ENCODE data around the gene FCRL3.

The FCRL3 gene

DNA sequence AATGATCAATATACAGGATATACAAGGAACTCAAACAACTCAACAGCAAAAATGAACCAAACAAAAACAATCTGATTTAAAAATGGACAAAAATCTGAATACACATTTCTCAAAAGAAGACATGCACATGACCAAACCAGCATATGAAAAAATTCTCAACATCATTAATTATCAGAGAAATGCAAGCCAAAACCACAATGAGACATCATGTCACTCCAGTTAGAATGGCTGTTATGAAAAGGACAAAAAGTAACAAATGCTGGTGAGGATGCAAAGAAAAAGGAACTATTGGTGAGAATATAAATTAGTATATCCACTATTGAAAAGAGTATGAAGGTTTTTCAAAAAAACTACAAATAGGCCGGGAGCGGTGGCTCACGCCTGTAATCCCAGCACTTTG is 42.0 kb downstream of the FCRL3 start:
- no peak overlapping the region for H2AFZ ChIP-seq (ENCODE audit: low read depth, low read length)
- no peaks in the 10 kb centered on the region for H3K4me1 ChIP-seq (ENCODE audit: insufficient read depth, low read length)

DNA sequence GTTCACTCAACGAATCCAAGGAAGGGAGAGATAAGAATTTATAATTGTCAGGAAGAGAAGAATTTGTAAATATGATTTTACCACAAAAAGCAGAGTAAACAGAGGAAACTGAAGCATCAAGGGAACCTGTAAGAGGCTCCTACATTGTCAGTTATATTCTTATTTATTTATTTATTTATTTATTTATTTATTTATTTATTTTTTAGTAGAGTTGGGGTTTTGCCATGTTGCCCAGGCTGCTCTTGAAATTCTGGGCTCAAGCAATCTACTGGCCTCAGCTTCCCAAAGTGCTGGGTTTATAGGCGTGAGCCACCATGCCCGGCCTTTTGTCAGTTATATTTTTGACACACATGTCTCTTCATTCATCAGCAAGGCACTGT is 47.1 kb downstream of the FCRL3 start:
- Histone ChIP-seq H3K9me3 (ENCODE audit: low read length) (no peaks in the 10 kb centered on the region), H3K27me3 (ENCODE audit: insufficient read depth, low read length) (no peaks in the 10 kb centered on the region), H3K36me3 (ENCODE audit: insufficient read depth, low read length) (no peaks in the 10 kb centered on the region), H3K4me3 (ENCODE audit: low read length) (no peak overlapping the region), H2AFZ (ENCODE audit: low read depth, low read length) (no peak overlapping the region), H3K4me1 (ENCODE audit: insufficient read depth, low read length) (no peaks in the 10 kb centered on the region)

More for the DNA sequence above, 42.0 kb downstream of the FCRL3 start:
- Histone ChIP-seq H3K36me3 (ENCODE audit: insufficient read depth, low read length) (no peaks in the 10 kb centered on the region), H3K4me3 (ENCODE audit: low read length) (no peak overlapping the region), H3K27me3 (ENCODE audit: insufficient read depth, low read length) (no peaks in the 10 kb centered on the region), H3K9me3 (ENCODE audit: low read length) (no peaks in the 10 kb centered on the region)

DNA sequence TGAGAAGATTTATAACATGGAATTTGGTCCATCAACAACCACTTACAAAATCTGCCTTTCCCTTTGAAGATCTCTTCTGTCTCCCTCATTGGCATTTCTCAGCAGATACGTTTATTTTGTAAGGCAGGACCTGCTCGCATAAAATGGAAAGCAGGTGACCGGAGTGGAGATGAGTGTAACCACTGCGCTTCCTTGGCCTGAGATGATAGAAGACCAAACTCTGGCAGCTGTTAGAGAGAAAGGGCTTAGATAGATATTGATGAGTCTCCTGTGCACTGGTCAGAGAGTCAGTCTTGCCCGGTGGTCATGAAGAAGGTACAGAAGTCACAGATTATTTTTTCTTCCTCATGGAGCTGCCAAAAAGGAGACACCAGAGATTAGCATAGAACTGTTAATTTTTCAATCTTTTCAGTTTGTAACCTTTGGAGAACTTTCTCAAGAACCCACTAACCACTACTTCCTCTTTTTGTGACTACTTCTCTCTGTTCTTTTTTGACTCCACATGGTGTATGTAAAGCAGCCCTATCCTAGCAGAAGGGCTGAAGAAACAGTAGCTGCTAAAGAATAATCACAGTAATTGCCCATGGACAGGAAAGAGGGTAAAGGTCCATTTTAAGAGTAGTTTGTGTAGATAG is 47.6 kb downstream of the FCRL3 start:
- Histone ChIP-seq H3K9me3 (ENCODE audit: low read length) (no peaks in the 10 kb centered on the region), H3K36me3 (ENCODE audit: insufficient read depth, low read length) (no peaks in the 10 kb centered on the region), H3K27me3 (ENCODE audit: insufficient read depth, low read length) (no peaks in the 10 kb centered on the region), H3K4me1 (ENCODE audit: insufficient read depth, low read length) (no peaks in the 10 kb centered on the region), H2AFZ (ENCODE audit: low read depth, low read length) (no peak overlapping the region), H3K4me3 (ENCODE audit: low read length) (no peak overlapping the region)

DNA sequence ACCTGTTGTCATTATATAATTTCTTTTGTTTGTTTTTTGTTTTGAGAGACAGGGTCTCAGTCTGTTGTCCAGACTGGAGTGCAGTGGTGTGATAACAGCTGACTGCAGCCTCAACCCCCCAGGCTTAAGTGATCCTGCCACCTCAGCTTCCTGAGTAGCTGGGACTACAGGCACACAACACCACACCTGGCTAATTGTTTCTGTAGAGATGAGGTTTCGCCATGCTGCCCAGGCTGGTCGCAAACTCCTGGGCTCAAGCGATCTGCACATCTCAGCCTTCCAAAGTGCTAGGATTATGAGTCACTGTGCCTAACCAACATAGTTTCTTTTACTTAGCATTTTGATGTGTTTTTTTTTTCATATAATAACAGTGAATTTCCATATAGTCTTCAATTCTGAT is 52.3 kb downstream of the FCRL3 start:
- no peaks in the 10 kb centered on the region for H3K9me3 ChIP-seq (ENCODE audit: low read length)
- H2AFZ ChIP-seq (ENCODE audit: low read depth, low read length), result no peak overlapping the region
- H3K4me1 ChIP-seq (ENCODE audit: insufficient read depth, low read length), result no peaks in the 10 kb centered on the region
- no peaks in the 10 kb centered on the region for H3K36me3 ChIP-seq (ENCODE audit: insufficient read depth, low read length)
- no peak overlapping the region for H3K4me3 ChIP-seq (ENCODE audit: low read length)
- peaks cover 3% of the 10 kb centered on the region for H3K27me3 ChIP-seq (ENCODE audit: insufficient read depth, low read length)

DNA sequence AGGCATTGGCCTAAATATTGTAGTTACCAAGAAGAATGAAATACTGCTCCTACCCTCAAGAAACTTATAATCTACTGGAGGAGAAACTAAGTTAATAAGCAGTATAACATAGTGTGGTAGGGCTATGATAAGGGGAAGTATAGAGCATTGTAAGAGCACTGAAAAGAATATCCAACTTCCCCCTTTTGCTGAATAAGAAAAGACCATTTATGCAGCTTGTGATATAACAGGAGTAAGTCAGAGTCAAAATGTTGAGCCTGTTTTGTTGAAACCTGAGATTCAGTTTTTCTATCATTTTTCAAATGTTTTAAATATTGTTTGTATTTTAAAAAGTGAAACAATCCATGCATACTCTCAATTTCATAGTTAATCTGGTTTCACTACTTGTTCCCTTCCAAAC is 54.4 kb downstream of the FCRL3 start:
- H3K36me3 ChIP-seq (ENCODE audit: insufficient read depth, low read length), result no peaks in the 10 kb centered on the region
- no peaks in the 10 kb centered on the region for H3K9me3 ChIP-seq (ENCODE audit: low read length)
- no peak overlapping the region for H2AFZ ChIP-seq (ENCODE audit: low read depth, low read length)
- no peak overlapping the region for H3K4me3 ChIP-seq (ENCODE audit: low read length)
- H3K27me3 ChIP-seq (ENCODE audit: insufficient read depth, low read length), result peaks cover 3% of the 10 kb centered on the region
- H3K4me1 ChIP-seq (ENCODE audit: insufficient read depth, low read length), result no peaks in the 10 kb centered on the region

DNA sequence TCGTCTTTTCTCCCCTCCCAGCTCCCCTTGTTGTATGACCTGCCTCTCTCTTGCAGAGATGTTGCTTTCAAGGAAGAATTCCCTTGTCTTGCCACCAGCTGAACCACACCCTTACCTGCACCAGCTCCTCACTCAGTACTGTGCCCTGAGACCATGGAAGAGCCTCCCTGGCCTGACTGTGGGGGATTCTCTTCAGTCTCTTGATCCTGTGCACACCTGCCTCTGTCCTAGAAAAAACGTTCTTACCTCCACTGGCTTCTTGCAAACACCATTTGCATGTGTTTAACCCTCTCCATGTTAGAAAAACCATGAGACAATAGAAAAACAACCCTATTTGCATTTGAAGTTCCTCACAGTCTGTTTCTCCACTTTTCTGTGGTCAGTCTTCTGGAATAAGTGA is 59.4 kb downstream of the FCRL3 start:
- H3K4me3 ChIP-seq (ENCODE audit: low read length), result no peak overlapping the region
- H3K36me3 ChIP-seq (ENCODE audit: insufficient read depth, low read length), result no peaks in the 10 kb centered on the region
- no peak overlapping the region for H2AFZ ChIP-seq (ENCODE audit: low read depth, low read length)
- no peaks in the 10 kb centered on the region for H3K9me3 ChIP-seq (ENCODE audit: low read length)
- no peaks in the 10 kb centered on the region for H3K4me1 ChIP-seq (ENCODE audit: insufficient read depth, low read length)
- peaks cover 3% of the 10 kb centered on the region for H3K27me3 ChIP-seq (ENCODE audit: insufficient read depth, low read length)

DNA sequence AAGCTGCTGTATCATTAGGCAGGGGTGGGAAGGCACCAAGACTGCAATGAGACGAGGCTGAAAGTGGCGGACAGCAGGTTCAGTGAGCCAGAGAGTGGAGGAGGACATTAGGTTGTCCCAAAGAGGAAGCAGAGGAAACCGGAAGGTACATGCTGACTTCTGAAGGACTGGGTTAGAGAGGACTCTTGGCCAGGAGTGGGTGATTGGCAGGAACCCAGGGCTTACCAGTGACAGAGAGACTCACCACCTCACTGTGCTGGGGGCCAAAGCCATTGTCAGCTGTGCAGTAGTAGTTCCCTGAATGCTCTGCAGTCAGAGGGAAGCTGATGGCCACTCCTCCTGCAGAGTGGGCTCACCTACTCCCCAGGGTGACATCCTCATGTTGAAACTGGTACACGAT is 60.8 kb downstream of the FCRL3 start:
- Histone ChIP-seq H3K27me3 (ENCODE audit: insufficient read depth, low read length) (no peaks in the 10 kb centered on the region), H3K36me3 (ENCODE audit: insufficient read depth, low read length) (no peaks in the 10 kb centered on the region), H3K9me3 (ENCODE audit: low read length) (no peaks in the 10 kb centered on the region), H2AFZ (ENCODE audit: low read depth, low read length) (no peak overlapping the region), H3K4me1 (ENCODE audit: insufficient read depth, low read length) (no peaks in the 10 kb centered on the region), H3K4me3 (ENCODE audit: low read length) (no peak overlapping the region)

DNA sequence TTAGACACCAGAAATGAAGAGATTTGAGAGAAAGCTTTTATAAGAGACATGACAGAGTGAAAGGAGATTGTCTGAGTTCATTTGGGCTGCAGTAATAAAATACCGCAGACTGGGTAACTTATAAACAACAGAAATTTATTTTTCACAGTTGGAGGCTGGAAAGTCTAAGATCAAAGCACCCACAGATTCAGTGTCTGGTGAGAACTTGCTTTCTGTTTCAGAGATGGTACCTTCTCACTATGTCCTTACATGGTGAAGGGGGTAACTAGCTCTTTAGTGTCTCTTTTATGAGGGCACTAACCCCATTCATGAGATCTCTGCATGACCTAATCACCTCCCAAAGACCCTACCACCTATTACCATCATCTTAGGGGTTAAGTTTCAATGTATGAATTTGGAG is 71.8 kb downstream of the FCRL3 start:
- no peaks in the 10 kb centered on the region for H3K9me3 ChIP-seq (ENCODE audit: low read length)
- peaks cover 4% of the 10 kb centered on the region for H3K27me3 ChIP-seq (ENCODE audit: insufficient read depth, low read length)
- H2AFZ ChIP-seq (ENCODE audit: low read depth, low read length), result no peak overlapping the region
- H3K4me1 ChIP-seq (ENCODE audit: insufficient read depth, low read length), result no peaks in the 10 kb centered on the region
- H3K36me3 ChIP-seq (ENCODE audit: insufficient read depth, low read length), result no peaks in the 10 kb centered on the region
- H3K4me3 ChIP-seq (ENCODE audit: low read length), result no peak overlapping the region
